HL-60 (cell line): ENCODE data around the gene DPP8.

Source experiments
- CTCF ChIP-seq: IDR thresholded peaks from one replicate; pipeline ENCODE4 v1.5.1; 2011; ENCODE audit warnings: low read length, control low read depth, inconsistent platforms; ENCODE audit not compliant: insufficient read depth
- POLR2AphosphoS5 ChIP-seq: IDR thresholded peaks from 2 replicates; pipeline ENCODE4 v1.6.1; 2012; ENCODE audit warnings: low read depth

- TF ChIP-seq CTCF, result no peak
- no peak for TF ChIP-seq POLR2AphosphoS5
These were observed 107.5 kb downstream of the DPP8 start for GRCh38 chr15:65410036-65410435.
